Testis (tissue), 2 donors: ENCODE results near the gene SLC7A5.

Source experiments
- CTCF ChIP-seq, 3 experiments: fragments of 450-650 bp in 2 of 3; fragments of 200-600 bp in 1 of 3; sonication (generic) in 1 of 3; IDR thresholded peaks; one replicate each; pipeline ENCODE4 v1.5.1; 2016 to 2019; ENCODE audit warnings: antibody characterized with exemption in 3 of 3, mild to moderate bottlenecking in 2 of 3, moderate library complexity in 1 of 3
- POLR2A ChIP-seq: fragments of 450-650 bp; IDR thresholded peaks from one replicate; pipeline ENCODE4 v1.6.1; 2017; ENCODE audit warnings: antibody characterized with exemption, mild to moderate bottlenecking, moderate library complexity

GRCh38 chr16:87803385-87803784 lies 65.9 kb downstream of the SLC7A5 start:
- TF ChIP-seq POLR2A (no peak), CTCF (IDR thresholded peaks at IDR 0.05) (no peak)
